HG03565 (cell line): ENCODE data around the gene SMU1.
"Not testable (repeated sequence)": the region's sequence is repeated elsewhere in the genome, so short reads cannot be mapped to it uniquely, and the experiment has no call there.

Experiments
- ATAC-seq: cut with Tn5 transposase; IDR thresholded peaks from one replicate; pipeline ENCODE4 v1.9.1; 2021; ENCODE audit warnings: mild to moderate bottlenecking, moderate library complexity; ENCODE audit not compliant: unreplicated experiment

Gene SMU1

DNA sequence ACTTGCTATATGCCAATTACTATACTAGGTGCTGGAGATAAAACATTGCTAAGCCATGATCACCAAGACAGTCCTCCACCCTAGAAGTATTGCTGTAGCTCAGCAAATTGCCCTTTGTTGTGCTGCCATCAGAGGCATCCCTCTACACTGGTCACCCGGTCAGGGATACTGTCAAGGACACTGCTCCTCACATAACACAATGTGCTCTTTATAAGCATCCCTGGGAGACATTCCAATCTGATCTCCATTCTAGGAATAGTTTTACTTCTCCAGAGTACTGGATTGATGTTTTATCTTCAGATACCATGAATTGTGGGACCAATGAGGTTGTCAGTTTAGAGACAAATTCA is 61.8 kb downstream of the SMU1 start:
- ATAC-seq: no peak

DNA sequence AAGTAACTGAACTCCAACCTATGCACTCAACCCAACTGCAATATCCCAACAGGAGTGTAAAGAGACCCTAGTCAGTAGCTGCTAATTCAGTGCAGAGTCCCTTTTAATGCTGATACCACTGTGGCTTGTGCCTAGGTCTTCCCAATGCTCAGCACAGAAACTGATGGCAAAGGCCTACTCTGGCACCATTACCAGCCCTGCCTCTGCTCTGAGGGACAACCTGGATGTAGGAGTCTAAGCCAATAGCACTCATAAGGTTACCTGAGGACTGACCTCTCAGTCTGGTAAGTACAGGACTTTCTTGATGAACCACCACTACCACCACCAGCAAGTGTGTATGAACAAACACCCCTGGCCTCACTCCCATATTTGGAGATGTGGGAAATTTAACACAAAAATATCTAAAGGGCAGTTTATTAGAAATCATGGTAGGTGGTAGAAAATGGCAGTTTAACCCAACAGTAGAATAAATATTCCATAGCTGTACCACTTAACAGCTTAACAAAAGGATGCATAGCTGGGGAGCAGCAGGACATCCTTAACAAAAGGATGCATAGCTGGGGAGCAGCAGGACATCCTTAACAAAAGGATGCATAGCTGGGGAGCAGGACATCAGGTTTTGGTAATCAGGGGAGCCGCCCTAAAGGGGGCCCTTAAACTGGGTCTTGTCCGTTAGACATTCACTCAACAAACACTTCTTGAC is 62.4 kb downstream of the SMU1 start:
- ATAC-seq: no peak

DNA sequence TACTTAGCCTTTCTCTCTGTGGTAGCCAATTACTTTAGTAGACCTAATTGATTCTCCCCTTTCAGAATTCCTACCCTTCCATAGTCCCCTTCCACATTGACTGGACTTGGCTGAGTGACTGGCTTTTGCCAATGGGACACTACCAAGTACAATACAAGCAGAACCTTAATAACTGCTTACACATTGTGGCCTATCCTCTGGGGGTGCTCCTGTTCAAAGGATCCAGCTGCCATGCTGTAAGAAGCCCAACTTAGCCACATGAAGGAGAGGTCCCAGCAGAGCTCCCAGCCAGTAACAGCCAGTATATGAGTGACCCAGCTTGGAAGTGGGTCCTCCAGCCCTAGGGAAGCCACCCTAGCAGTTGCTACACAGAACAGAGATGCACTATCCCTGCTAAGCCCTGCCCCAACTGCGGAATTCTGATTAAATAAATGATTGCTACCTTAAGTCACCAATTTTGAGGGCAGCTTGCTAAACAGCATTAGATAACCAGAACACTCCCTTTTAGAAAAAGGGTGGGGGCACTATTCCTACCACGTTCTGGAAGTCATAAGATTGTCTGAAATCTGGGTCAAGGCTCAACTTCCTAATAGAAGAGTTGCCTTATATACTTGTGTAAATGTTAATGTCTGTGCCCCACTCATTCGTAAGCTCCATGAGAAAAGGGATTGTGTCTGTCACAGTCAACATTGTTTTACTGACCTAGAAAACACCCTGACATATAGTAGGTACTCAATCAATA is 64.0 kb downstream of the SMU1 start:
- no peak for ATAC-seq

DNA sequence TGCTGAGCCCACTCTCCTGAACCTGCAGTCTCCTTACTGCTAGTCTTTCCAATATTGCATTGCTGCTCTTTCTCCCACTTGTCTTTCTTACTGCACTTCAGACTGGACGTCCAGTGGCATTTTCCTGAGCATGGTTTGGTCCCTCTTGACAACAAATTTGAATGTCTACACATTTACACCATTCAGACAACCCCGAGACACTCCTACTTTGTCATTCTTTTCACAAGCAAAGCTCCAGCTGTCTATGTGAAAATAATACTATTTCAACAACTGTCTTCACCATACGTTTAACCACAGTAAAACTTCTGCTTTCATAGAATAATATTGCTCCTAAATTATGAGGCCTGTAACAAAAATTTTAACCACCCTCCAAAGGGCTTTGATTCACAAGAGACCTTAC is 64.6 kb downstream of the SMU1 start:
- no peak for ATAC-seq

DNA sequence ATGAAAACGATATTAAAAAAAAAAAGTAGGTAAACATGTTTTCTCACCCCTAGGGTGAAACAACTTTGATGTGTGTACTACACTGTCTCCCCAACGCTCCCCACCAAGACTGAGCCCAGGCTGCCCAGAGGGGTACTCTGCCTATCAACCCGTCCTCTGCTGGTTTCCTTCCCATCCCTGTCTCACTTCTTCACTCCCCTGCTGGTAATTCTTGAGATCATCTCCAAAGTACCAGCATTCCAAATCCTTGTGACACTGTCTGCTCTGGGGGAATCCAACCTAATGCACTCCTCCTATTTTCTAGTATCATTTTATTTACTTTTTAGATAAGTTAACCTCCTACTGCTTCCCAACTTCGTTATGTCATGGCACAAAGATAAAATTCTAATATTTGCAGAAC is 68.7 kb downstream of the SMU1 start:
- no peak for ATAC-seq

DNA sequence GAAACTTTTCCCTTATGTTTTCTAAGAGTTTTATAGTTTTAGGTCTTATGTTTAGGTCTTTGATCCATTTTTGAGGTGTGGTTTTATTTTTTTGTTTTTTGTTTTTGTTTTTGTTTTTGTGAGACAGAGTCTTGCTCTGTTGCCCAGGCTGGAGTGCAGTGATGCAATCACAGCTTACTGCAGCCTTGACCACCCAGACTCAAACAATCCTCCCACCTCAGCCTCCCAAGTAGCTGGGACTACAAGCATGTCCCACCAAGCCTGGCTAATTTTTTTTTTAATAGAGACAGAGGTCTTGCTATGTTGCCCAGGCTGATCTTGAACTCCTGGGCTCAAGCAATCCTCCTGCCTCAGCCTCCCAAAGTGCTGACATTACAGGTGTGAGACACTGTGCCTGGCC is 71.1 kb downstream of the SMU1 start:
- ATAC-seq: not testable (repeated sequence)

DNA sequence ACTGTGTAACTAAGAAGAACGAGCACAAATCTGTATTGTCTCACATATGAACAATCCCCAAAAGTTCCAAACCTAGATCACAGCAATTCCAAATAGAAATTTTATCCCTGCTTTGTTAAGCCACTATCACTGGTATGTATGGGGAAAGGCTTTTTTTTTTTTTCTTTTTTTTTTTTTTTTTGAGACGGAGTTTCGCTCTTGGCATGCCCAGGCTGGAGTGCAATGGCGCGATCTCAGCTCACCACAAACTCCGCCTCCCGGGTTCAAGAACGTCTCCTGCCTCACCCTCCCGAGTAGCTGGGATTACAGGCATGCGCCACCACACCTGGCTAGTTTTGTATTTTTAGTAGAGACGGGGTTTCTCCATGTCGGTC is 75.8 kb downstream of the SMU1 start:
- ATAC-seq: not testable (repeated sequence)

DNA sequence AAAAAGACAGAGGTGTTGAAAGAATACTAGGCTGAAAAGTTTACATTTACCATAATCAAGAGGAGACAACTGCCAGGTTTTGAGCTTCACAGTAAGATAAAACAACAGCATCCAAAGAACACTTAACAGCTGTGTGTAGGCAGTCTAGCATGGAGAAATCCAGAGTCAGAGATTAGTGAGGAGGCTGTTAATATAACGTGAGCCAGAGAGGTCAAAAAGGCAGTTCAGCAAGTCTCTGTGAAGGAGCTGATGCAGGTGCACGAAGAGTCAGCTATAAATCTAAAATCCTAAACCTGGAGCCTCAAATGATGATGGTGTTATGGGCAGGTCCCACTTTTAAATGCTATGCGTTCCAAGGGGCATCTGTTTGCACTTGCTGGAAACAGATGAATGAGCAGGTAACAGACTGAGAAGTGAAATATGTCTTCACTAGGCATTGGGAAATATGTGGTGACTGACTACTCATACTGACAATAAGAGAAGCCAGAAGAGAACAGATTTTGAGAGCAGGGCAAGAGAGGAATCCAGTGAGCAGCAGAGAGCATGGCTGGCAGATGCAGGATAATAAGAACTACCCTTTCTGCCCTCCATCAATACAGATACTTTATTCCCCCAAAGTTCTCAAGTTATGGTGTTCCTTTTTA is 83.8 kb downstream of the SMU1 start:
- no peak for ATAC-seq

DNA sequence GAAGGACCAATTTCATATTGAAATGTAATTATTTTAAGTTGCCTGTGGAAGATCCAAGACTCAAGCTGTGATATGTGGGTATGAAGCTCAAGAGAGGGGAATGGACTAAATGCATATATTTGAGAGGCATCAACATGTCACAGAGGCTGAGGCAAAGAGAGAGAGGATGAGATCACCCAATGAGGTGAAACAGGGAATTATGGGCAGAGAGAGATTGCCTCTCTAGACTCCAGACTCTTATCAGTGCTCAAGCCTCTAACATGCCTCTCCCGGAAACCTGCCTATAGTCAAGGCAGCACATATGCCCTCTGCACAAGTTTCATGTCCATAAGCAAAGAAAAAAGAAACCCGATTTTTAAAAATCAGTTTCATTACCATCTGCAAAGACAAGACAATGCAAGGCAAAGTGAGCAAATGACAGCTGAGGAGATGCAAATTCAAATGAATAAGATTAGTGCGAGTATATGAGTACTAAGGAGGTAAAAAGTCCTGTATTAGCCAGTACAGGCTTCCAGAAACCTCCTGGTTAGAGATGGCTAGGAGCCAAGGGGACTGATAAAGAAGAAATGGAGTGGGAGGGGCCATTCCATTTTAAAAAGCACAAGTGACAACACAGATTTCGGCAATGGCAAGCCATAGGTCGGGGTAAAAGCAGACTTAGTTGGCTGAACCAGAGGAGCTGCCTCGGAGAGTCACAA is 84.4 kb downstream of the SMU1 start:
- ATAC-seq: no peak
